ENCODE measurements around the gene HASPIN. TPM values are rescaled to one million over a fixed set of nuclear protein-coding genes. Genes with fewer than 3 reads are reported as not detected.

Gene HASPIN
- total and polyA plus RNA-seq, 9 of the 15 experiments (the other 6 are each of a cell fraction or from before 2014, with no cell fraction given) = 0.81 to 13.5 (median 9.9) TPM

GRCh38 chr17:3744014-3744413 is 20.3 kb downstream of the HASPIN start:
- BruUV-seq (replicated peaks) = no TSS peak
- Histone ChIP-seq H3K79me2 (ENCODE audit: control insufficient read depth, insufficient read depth, low read length) (no peaks in the 10 kb centered on the region), H3K4me3 (no peak overlapping the region), H4K20me1 (replicated peaks; ENCODE audit: control insufficient read depth, insufficient read depth, low read length) (no peaks in the 10 kb centered on the region), H3K9ac (ENCODE audit: insufficient read depth in 1 of 2, low read depth in 2 of 2, low read length in 2 of 2) (no peak overlapping the region), H3K4me2 (ENCODE audit: insufficient read depth, low read length) (no peak overlapping the region), H3K4me1 (replicated peaks in 1 of 2; ENCODE audit: control insufficient read depth in 2 of 2, insufficient read depth in 2 of 2, low read length in 2 of 2) (no peaks in the 10 kb centered on the region; a peak in 1 of 5 replicates), H3K9me3 (replicated peaks; ENCODE audit: control insufficient read depth, insufficient read depth, low read depth, low read length) (no peaks in the 10 kb centered on the region), H3K27me3 (ENCODE audit: control insufficient read depth in 2 of 2, insufficient read depth in 2 of 2, low read length in 2 of 2) (peaks cover 9 to 27% of the 10 kb centered on the region in 2 experiments), H3K9me1 (ENCODE audit: control insufficient read depth, insufficient read depth, low read length) (no peaks in the 10 kb centered on the region), H3K36me3 (ENCODE audit: control insufficient read depth, insufficient read depth, low read length) (no peaks in the 10 kb centered on the region), H2AFZ (ENCODE audit: low read depth, low read length) (no peak overlapping the region), H3K27ac (ENCODE audit: extremely low read depth, low read depth, low read length) (no peak overlapping the region)
- in situ Hi-C loops (cut with MboI) = no loop called here
- ChIA-PET POLR2A (no interaction called here), CTCF (ENCODE audit: low intra/inter-chr PET ratio) (no interaction called here)
- TF ChIP-seq NFE2 (IDR thresholded peaks at IDR 0.05; ENCODE audit: low read depth) (no peak), JUNB (CRISPR knock-in tag; conservative IDR thresholded peaks at IDR 0.05) (no peak), NRF1 (conservative IDR thresholded peaks at IDR 0.05 in 1 of 2, IDR thresholded peaks at IDR 0.05 in 1 of 2) (no peak), GTF2E2 (tag; IDR thresholded peaks at IDR 0.05) (no peak), CBX8 (IDR thresholded peaks at IDR 0.05; ENCODE audit: borderline replicate concordance, extremely low read depth, low read depth, low read length, poor library complexity, severe bottlenecking) (no peak), TAF7 (tag; IDR thresholded peaks at IDR 0.05) (no peak), SMARCE1 (IDR thresholded peaks at IDR 0.05) (no peak), FOXJ2 (tag; IDR thresholded peaks at IDR 0.05) (no peak)
- TF ChIP-seq, protein P1, sequence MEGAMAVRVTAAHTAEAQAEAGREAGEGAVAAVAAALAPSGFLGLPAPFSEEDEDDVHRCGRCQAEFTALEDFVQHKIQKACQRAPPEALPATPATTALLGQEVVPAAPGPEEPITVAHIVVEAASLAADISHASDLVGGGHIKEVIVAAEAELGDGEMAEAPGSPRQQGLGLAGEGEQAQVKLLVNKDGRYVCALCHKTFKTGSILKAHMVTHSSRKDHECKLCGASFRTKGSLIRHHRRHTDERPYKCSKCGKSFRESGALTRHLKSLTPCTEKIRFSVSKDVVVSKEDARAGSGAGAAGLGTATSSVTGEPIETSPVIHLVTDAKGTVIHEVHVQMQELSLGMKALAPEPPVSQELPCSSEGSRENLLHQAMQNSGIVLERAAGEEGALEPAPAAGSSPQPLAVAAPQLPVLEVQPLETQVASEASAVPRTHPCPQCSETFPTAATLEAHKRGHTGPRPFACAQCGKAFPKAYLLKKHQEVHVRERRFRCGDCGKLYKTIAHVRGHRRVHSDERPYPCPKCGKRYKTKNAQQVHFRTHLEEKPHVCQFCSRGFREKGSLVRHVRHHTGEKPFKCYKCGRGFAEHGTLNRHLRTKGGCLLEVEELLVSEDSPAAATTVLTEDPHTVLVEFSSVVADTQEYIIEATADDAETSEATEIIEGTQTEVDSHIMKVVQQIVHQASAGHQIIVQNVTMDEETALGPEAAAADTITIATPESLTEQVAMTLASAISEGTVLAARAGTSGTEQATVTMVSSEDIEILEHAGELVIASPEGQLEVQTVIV (CRISPR knock-in tag; IDR thresholded peaks at IDR 0.05; ENCODE audit: borderline replicate concordance) = no peak
- DNase-seq (ENCODE audit: extremely low read depth in 1 of 4, low spot score in 3 of 4) = no peak
- ATAC-seq = no peak
- WGBS (ENCODE audit: insufficient coverage, low coverage, missing lambda C conversion rate) = 13% methylated on average over 3 of the region's 3 CpGs
- intact Hi-C loops (cut with micrococcal nuclease) = no loop called here
- no peak for FAIRE-seq
